ENCODE data around the gene BLACAT1. TPM values are rescaled to one million over a fixed set of nuclear protein-coding genes. Genes with fewer than 3 reads are reported as not detected.

Gene BLACAT1
- total and polyA plus RNA-seq, 2 of the 8 experiments (the other 6 are each of a cell fraction or from before 2014, with no cell fraction given), result 3.5 to 10.5 TPM

- POLR2A ChIA-PET (ENCODE audit: partially characterized antibody), result interaction anchor here (1.0 to 13.3 kb wide), 14 partner anchors 6 to 151 kb away, joined by 3 to 220 read pairs (median 5); partner anchors contain the start of gene BLACAT1
- H3K4me2 ChIP-seq (ENCODE audit: insufficient read depth in 1 of 2, low read depth in 2 of 2, low read length in 2 of 2), result peak overlapping the region; percentile 74 to 80
- TF ChIP-seq CHD1 (IDR thresholded peaks at IDR 0.05; ENCODE audit: low read depth, low read length), result no peak
- TF ChIP-seq KDM4A (IDR thresholded peaks at IDR 0.05; ENCODE audit: low read depth, low read length, severe bottlenecking), result no peak
- TF ChIP-seq RXRA (IDR thresholded peaks at IDR 0.05; ENCODE audit: insufficient read depth, low read depth, low read length), result no peak
- peak in 1 of 2 experiments; percentile 45; a peak in 1 of 3 replicates for TF ChIP-seq POLR2A (IDR thresholded peaks at IDR 0.05; ENCODE audit: control extremely low read depth in 1 of 2, low read depth in 2 of 2, low read length in 2 of 2)
- TF ChIP-seq TAF1 (IDR thresholded peaks at IDR 0.05; ENCODE audit: low read depth, low read length), result 0 out of 2 replicates have a peak, but pooled peaks have one; percentile 37
- 0 out of 2 replicates have a peak, but pooled peaks have one; percentile 15 for TF ChIP-seq POLR2AphosphoS5 (IDR thresholded peaks at IDR 0.05; ENCODE audit: low read depth, low read length)
- TF ChIP-seq GTF2F1 (IDR thresholded peaks at IDR 0.05; ENCODE audit: borderline replicate concordance, low read depth, low read length), result no peak
- TF ChIP-seq, protein P1, sequence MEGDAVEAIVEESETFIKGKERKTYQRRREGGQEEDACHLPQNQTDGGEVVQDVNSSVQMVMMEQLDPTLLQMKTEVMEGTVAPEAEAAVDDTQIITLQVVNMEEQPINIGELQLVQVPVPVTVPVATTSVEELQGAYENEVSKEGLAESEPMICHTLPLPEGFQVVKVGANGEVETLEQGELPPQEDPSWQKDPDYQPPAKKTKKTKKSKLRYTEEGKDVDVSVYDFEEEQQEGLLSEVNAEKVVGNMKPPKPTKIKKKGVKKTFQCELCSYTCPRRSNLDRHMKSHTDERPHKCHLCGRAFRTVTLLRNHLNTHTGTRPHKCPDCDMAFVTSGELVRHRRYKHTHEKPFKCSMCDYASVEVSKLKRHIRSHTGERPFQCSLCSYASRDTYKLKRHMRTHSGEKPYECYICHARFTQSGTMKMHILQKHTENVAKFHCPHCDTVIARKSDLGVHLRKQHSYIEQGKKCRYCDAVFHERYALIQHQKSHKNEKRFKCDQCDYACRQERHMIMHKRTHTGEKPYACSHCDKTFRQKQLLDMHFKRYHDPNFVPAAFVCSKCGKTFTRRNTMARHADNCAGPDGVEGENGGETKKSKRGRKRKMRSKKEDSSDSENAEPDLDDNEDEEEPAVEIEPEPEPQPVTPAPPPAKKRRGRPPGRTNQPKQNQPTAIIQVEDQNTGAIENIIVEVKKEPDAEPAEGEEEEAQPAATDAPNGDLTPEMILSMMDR (IDR thresholded peaks at IDR 0.05; ENCODE audit: control extremely low read depth in 1 of 3, insufficient read depth in 1 of 3, low read depth in 1 of 3, low read length in 3 of 3), result peak in 1 of 3 experiments; percentile 4; a peak in 1 of 4 replicates
These were observed 5.9 kb downstream of the BLACAT1 start for GRCh38 chr1:205449750-205450443.

More at GRCh38 chr1:205449750-205450443, 5.9 kb downstream of the BLACAT1 start:
- peaks cover 3% of the 10 kb centered on the region; the same call in 1 of the 2 replicates for H3K79me1 ChIP-seq (ENCODE audit: low read depth, low read length)
- H3K79me2 ChIP-seq (ENCODE audit: control insufficient read depth in 1 of 2, insufficient read depth in 2 of 2, low read length in 2 of 2), result peaks cover 0 to 11% of the 10 kb centered on the region in 2 experiments; a peak in 2 of 4 replicates
- H3K27ac ChIP-seq (ENCODE audit: low read depth, low read length), result no peak overlapping the region; the same call in 1 of the 2 replicates
- 3% methylated on average over 7 of the region's 18 CpGs; no CpG with 5 or more reads in 1 of the 2 experiments for WGBS, 2 experiments (ENCODE audit: extremely low coverage in 1 of 2, insufficient coverage in 1 of 2, insufficient read length in 1 of 2, insufficient replicate concordance in 2 of 2, low coverage in 1 of 2, low lambda C conversion rate in 2 of 2, missing lambda C conversion rate in 1 of 2)
- H4K91ac ChIP-seq (replicated peaks; ENCODE audit: insufficient read length, low read length), result no peak overlapping the region
- peak overlapping the region; percentile 99; the same call in 1 of the 2 replicates for H2BK12ac ChIP-seq (ENCODE audit: low read depth, low read length)
- DNase-seq (ENCODE audit: low read depth in 1 of 2, low spot score in 2 of 2) (peak in 1 of 2 experiments; percentile 77), FAIRE-seq (peak; percentile 28)
- H2BK15ac ChIP-seq (ENCODE audit: low read length), result no peak overlapping the region
- no peak overlapping the region for H3K23ac ChIP-seq (ENCODE audit: insufficient read length)
- peak overlapping the region in 1 of 4 experiments; percentile 33; a peak in 1 of 7 replicates for H3K9ac ChIP-seq (replicated peaks in 1 of 4; ENCODE audit: extremely low read depth in 1 of 4, low read depth in 3 of 4, low read length in 3 of 4)
- peaks cover 0 to 5% (median 1%) of the 10 kb centered on the region in 4 experiments; a peak in 2 of 7 replicates for H3K27me3 ChIP-seq (replicated peaks in 1 of 4; ENCODE audit: control insufficient read depth in 3 of 4, extremely low read depth in 1 of 4, insufficient read depth in 3 of 4, low read length in 3 of 4)
- peak overlapping the region; percentile 97; the same call in 1 of the 2 replicates for H2AK5ac ChIP-seq (ENCODE audit: low read depth, low read length)
- H2BK20ac ChIP-seq (ENCODE audit: low read length), result no peak overlapping the region
- H3K4ac ChIP-seq (replicated peaks; ENCODE audit: insufficient read length, low read depth, low read length), result no peak overlapping the region
- H3K14ac ChIP-seq (ENCODE audit: insufficient read length), result no peak overlapping the region
- peaks cover 46 to 88% (median 62%) of the 10 kb centered on the region in 4 experiments for H3K4me1 ChIP-seq (replicated peaks in 1 of 4; ENCODE audit: control insufficient read depth in 3 of 4, insufficient read depth in 4 of 4, low read length in 3 of 4)
- peaks cover 4 to 14% of the 10 kb centered on the region in 2 experiments for H4K20me1 ChIP-seq (replicated peaks in 1 of 2; ENCODE audit: control insufficient read depth in 1 of 2, insufficient read depth in 2 of 2, low read length in 2 of 2)
- H2AFZ ChIP-seq (ENCODE audit: low read length), result no peak overlapping the region
- H3K56ac ChIP-seq (replicated peaks; ENCODE audit: insufficient read length, low read depth, low read length), result peak overlapping the region; percentile 17
- H4K5ac ChIP-seq (ENCODE audit: insufficient read length, low read depth, low read length), result no peak overlapping the region
- H3K9me3 ChIP-seq (ENCODE audit: insufficient read depth in 2 of 2, low read depth in 1 of 2, low read length in 1 of 2), result no peaks in the 10 kb centered on the region
- 0 out of 2 replicates have a peak overlapping the region, but pooled peaks have one; percentile 51 for H4K8ac ChIP-seq (ENCODE audit: extremely low read depth, insufficient read depth, low read length)
- no peak overlapping the region for H2BK120ac ChIP-seq (replicated peaks; ENCODE audit: low read depth, low read length)
- H3K36me3 ChIP-seq (ENCODE audit: control insufficient read depth in 2 of 4, insufficient read depth in 4 of 4, low read length in 3 of 4), result peaks cover 0 to 10% (median 1%) of the 10 kb centered on the region in 4 experiments; a peak in 2 of 8 replicates
- peak overlapping the region; percentile 97; the same call in 1 of the 2 replicates for H3K18ac ChIP-seq (ENCODE audit: extremely low read depth, low read length)
- CTCF ChIA-PET (ENCODE audit: partially characterized antibody), result interaction anchor here (0.6 to 30.2 kb wide), 9 partner anchors 7 to 177 kb away, joined by 3 to 767 read pairs (median 5); partner anchors contain the start of gene LEMD1
- H2BK5ac ChIP-seq (ENCODE audit: low read depth, low read length), result peak overlapping the region; percentile 92; the same call in 1 of the 2 replicates
- H3K4me3 ChIP-seq (ENCODE audit: extremely low read depth in 1 of 4, insufficient read depth in 2 of 4, low read depth in 3 of 4, low read length in 4 of 4), result peak overlapping the region; percentile 14 to 52 (median 28); a peak in 5 of 8 replicates
- peaks cover 7% of the 10 kb centered on the region; the same call in 1 of the 2 replicates for H3K23me2 ChIP-seq (ENCODE audit: low read depth, low read length)
